HG03521 (cell line): ENCODE results near the gene AGPAT3.

Source experiments
- ATAC-seq: cut with Tn5 transposase; IDR thresholded peaks from one replicate; pipeline ENCODE4 v1.9.1; 2021; ENCODE audit warnings: mild to moderate bottlenecking, moderate library complexity; ENCODE audit not compliant: unreplicated experiment

AGPAT3 gene

GRCh38 chr21:43988506-43989230 is 123.6 kb downstream of the AGPAT3 start:
- no peak for ATAC-seq

- no peak for ATAC-seq
Measured at GRCh38 chr21:43989401-43989800, 124.4 kb downstream of the AGPAT3 start.

GRCh38 chr21:43991447-43991991 is 126.5 kb downstream of the AGPAT3 start:
- ATAC-seq, result no peak

- no peak for ATAC-seq
Measured at GRCh38 chr21:43992121-43992520, 127.1 kb downstream of the AGPAT3 start.

GRCh38 chr21:43993420-43993934 is 128.5 kb downstream of the AGPAT3 start:
- no peak for ATAC-seq

- no peak for ATAC-seq
Measured at GRCh38 chr21:43994085-43994484, 129.1 kb downstream of the AGPAT3 start.

- no peak for ATAC-seq
Measured at GRCh38 chr21:43994646-43995045, 129.6 kb downstream of the AGPAT3 start.

GRCh38 chr21:43995521-43996105 is 130.6 kb downstream of the AGPAT3 start:
- no peak for ATAC-seq

- no peak for ATAC-seq
Measured at GRCh38 chr21:43997766-43998742, 133.0 kb downstream of the AGPAT3 start.

GRCh38 chr21:44000360-44000759 is 135.3 kb downstream of the AGPAT3 start:
- no peak for ATAC-seq

- no peak for ATAC-seq
Measured at GRCh38 chr21:44002511-44002910, 137.5 kb downstream of the AGPAT3 start.

GRCh38 chr21:44003307-44003966 is 138.4 kb downstream of the AGPAT3 start:
- no peak for ATAC-seq

- ATAC-seq, result no peak
Measured at GRCh38 chr21:44005071-44005470, 140.0 kb downstream of the AGPAT3 start.

GRCh38 chr21:44005593-44005992 is 140.6 kb downstream of the AGPAT3 start:
- ATAC-seq, result no peak

GRCh38 chr21:44006017-44006619 is 141.1 kb downstream of the AGPAT3 start:
- no peak for ATAC-seq

- no peak for ATAC-seq
Measured at GRCh38 chr21:44006656-44007055, 141.6 kb downstream of the AGPAT3 start.

GRCh38 chr21:44010429-44010828 is 145.4 kb downstream of the AGPAT3 start:
- ATAC-seq, result no peak

- no peak for ATAC-seq
Measured at GRCh38 chr21:44011123-44011522, 146.1 kb downstream of the AGPAT3 start.

- ATAC-seq, result peak; percentile 63
Measured at GRCh38 chr21:44011579-44012473, 146.8 kb downstream of the AGPAT3 start, which contains the start of gene TRAPPC10. TSS of gene TRAPPC10 (plus strand) at chr21:44012309. CDS start at chr21:44012494, 185 bp downstream.
